AG09309 (cell line): ENCODE results near the gene SLC24A2.

Experiments
- DNase-seq: peaks from one replicate; pipeline ENCODE4 v3.0.0-alpha.2; 2010; ENCODE audit warnings: low read depth
- H3K4me3 ChIP-seq: 2 replicates; pipeline ENCODE4 v1.5.1; 2011; ENCODE audit warnings: mild to moderate bottlenecking, low read depth, low read length, moderate library complexity; ENCODE audit not compliant: control insufficient read depth
- CTCF ChIP-seq: IDR thresholded peaks from 2 replicates; pipeline ENCODE4 v1.5.1; 2011; ENCODE audit warnings: mild to moderate bottlenecking, low read depth, low read length, inconsistent platforms; ENCODE audit not compliant: insufficient read depth, control insufficient read depth; ENCODE audit errors: missing control alignments

The SLC24A2 gene

GRCh38 chr9:19741178-19741577 lies 47.7 kb downstream of the SLC24A2 start:
- no peak overlapping the region for H3K4me3 ChIP-seq
- DNase-seq, result no peak
- TF ChIP-seq CTCF, result no peak
